Measurements from ENCODE around the gene CD247. TPM values are rescaled to one million over a fixed set of nuclear protein-coding genes. Genes with fewer than 3 reads are reported as not detected.

The CD247 gene
- total RNA-seq, 1 donor from 2014 or later: 6.5 TPM

DNA sequence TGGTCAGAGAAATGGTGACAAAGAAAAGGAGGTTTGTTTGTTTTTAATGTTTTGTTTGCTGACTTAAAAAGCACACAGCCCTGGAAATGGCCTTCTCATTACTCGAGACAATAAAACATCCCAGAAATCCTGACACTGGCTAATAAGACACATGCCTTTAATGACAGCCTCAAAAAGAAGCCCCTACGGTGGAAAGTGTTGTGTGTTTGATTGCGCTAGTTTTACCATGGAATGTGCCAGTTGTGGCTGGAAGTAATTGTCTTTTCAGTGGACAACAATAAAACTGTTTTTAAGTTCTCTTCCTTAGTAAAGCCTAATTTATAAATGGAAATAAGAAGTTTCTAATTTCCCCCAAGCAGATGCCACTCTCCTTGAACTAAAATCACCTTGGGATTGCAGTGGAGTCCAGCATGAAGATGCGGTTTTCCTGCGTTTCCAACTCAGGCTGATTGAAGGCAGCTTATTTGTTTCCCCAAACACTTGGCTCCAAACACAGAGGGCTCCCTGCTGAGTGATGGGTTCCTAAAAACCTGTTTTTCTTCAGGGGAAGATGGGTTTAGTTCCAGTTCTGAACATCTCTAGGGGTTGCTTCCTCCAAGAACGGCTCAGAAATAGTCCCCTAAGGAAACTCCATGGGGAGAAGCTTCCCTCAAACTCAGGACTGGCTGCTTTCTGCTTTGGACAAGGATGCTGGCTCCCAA is 54.3 kb downstream of the CD247 start:
- no peak for DNase-seq (ENCODE audit: low spot score)

DNA sequence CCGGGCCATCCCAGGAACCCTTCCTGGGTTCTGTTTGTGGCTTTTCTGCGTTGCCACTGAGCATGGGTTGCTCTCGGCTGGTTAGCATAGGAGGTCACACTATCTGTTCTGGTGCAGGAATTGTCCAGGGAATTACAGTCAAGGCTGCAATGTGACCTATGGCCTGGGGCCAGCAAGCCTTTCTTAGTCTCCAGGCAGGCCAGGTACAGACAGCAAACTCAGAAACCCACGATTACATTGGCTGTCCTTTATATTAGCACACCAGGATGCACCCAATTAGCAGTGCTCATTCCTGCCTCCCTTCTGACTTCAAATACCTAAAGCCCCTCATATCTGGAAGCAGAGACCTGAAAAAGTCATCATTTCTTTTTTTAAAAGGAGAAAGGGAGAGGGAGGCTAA is 55.2 kb downstream of the CD247 start:
- no peak for DNase-seq (ENCODE audit: low spot score)

- no peak for DNase-seq (ENCODE audit: low spot score)
These were observed 56.0 kb downstream of the CD247 start for GRCh38 chr1:167462341-167462740.

DNA sequence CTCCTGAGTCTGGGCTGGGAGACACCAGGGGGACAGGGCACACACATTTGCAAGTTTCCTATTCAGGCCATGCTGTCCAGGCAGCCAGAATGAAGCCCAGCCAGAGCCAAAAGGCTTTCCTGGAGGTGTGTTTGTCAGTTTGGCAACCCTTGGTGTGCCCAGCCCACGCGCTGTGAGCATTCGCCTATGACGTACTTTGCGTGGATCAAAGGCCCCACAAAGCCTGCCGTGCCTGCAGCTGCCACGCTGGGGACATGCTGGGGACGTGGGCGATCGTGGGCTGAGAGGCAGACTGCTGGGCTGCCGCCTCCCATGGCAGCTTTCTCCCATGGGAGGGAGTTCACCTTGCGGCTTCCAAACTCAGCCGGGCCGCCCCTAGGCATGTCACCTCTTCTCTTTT is 57.5 kb downstream of the CD247 start:
- no peak for DNase-seq (ENCODE audit: low spot score)

DNA sequence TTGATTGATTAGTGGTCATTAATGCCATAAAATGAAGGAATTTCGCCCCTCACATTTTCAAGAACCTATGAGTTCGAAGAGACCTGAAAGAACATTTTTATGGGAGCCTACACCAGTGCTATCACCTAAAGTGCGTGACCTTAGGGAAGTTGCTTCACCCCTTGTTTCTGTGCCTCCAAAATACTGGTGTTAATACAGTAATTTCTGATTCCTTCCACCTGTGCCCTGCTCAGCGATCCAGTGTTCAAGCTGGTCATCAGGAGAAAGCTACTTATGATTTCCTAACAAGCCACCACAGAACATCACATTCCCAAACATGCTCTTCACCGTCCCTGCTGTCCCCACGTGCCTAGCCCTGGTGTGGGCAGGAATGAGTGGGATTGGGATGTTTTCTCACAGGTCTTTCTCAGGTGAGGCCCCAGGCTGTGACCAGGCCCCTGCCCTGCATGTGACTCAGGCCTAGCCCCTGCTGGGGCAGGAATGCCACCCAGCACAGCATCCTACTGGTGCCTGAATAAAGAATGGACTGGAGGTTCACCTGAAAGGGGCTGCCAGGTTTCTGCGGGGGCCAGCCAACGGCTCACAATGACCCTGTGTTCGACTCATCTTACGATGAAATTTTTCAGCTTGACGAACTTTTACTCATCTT is 60.3 kb downstream of the CD247 start:
- DNase-seq (ENCODE audit: low spot score): no peak

DNA sequence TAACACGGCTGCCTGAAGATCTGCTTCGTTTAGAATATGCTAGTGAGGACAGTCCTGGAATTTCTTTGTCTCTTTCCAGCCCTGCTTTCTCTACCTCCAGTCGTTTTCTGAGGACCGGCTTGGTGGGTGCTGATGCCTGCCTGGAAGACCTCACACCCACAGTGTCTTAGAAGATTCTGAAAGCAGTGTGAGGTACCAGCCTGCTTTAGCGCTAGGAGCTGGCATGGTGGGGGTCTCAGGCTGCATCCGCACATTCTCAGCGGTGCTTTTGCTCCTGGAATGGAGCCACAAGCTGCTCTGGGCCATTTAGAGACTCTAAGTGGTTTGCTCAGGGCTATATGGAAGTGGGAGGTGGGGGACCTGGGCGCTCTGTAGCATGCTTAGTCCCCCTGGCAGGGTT is 61.4 kb downstream of the CD247 start:
- no peak for DNase-seq (ENCODE audit: low spot score)

GRCh38 chr1:167456524-167456923 is 61.8 kb downstream of the CD247 start:
- no peak for DNase-seq (ENCODE audit: low spot score)

DNA sequence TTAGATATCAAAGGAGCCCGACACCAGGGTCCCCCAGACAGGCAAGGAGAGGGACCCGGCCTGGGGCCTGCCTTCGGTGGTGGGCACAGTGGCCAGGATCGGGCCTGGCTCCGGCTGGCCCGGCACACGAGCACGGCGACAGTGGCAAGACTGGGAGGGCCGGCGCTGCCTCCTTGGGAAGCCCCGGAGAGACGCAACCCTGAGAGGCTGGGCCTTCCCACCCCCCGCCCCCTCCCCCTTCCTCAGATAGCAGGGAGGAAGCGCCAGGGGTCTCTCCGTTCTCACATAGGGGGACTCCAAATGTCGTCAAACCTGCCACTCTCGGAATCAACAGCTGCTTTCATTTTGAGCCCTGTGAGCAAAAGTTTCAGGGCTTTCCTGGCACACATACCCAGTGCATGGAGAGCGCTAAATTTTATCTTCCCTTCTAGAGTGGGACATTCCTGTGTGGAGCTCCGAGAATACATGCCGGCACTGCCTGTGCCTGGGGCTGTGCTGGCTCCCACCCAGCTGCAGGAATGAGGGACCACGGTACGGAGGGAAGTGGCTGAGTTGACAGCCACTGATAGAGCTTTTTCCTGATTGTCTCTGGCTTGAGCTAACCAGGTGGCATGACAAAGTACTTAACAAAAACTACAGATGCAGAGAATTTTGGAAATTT is 62.4 kb downstream of the CD247 start:
- DNase-seq (ENCODE audit: low spot score): peak; percentile 12

DNA sequence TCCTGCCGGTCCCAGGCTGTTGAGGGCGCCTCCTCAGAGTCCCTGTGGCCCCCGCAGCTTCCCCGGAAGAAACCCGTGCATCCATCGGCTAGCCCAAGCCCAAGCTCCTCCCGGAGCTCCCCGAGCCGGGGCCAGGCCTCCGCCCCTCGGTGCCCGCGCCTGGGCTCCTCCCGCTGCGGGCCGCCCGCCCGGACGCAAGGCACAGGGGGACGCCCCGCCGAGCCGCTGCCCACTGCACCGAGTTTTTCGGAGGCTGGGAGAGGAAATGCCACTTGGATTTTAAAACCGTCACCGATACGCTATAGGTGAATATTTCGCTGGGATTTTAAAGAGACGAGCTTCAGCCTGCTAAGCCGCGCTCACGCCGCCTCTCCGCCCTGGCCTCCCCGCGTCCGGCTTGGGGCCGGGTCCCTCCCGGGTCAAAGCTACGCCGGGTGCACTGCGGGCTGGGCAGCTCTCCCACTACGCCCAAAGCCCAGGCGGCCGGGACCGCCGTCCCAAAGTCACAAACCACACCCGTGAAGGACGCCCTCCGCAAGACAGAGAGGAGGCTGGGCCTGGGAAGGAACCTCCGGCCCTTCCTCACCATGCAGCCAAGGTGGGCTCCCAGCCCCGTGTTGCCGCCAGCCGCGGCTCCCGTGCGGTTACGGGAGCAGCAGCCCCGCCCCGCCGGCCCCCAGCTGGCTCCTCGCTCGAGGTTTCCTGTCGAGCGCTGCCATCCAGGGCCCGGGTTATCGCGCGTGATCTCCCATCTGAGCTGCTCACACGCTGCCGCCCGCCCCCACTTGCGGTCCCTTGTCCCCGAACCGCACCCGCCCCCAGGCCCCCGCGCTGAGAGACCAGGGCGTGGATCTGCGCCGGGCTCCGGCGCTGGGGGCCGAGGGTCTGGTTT is 63.2 kb downstream of the CD247 start:
- peak; percentile 40 for DNase-seq (ENCODE audit: low spot score)

- no peak for DNase-seq (ENCODE audit: low spot score)
These were observed 63.9 kb downstream of the CD247 start for GRCh38 chr1:167454304-167454893.

DNA sequence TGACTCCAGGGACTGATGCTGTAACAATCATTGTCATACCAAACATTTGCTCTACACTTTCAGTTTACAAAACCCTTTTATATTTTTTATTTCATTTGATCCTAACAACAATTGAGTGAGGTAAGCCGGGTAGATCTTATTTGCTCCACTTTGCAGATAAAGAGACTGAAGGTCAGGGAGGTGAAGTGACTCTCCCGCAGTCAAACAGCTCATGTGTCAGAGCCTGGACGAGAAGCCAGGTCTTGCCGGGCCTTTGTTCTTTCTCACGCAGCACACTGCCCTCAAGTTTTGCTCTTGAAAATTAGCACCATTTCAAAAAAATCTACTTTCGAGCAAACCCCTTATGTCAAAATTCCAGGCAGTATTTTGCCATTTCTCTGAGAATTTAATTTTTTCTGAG is 65.2 kb downstream of the CD247 start:
- no peak for DNase-seq (ENCODE audit: low spot score)

DNA sequence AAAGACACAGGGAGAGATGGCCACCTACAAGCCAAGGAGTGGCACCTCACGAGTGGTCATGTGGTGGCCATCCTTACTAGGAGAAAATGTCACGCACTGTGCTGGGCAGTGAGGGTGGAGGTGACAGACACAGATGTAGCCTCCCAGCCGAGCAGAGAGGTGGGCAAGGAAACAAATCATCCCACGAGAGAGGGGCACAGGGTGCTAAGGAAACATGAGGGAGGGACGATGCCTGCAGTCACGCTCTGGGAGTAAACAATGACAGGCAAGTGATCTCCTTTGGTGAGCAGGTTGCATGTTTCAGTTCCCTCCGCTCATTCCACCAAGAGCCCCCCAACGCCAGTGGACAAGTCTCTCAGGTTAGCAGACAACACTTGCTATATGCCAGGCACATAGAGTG is 65.8 kb downstream of the CD247 start:
- no peak for DNase-seq (ENCODE audit: low spot score)

DNA sequence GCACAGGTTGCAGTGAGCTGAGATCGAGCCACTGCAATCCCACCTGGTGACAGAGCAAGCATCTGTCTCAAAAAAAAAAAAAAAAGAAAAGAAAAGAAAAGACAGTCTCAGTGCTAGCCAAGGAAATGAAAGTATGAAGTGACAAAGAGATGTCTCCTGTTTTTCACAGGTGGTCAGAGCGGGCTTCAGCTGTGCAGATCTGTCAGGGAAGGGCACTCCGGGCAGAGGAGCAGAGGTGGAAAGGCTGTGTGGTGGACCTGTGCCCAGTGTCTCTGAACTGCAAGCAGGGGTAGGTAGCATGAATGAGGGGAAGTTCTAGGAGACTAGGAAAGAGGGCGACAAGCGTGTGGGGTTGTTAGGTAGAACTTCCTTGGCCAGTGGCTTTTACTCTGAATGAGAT is 67.5 kb downstream of the CD247 start:
- no peak for DNase-seq (ENCODE audit: low spot score)

GRCh38 chr1:167447521-167448136 is 70.7 kb downstream of the CD247 start:
- DNase-seq (ENCODE audit: low spot score): no peak

DNA sequence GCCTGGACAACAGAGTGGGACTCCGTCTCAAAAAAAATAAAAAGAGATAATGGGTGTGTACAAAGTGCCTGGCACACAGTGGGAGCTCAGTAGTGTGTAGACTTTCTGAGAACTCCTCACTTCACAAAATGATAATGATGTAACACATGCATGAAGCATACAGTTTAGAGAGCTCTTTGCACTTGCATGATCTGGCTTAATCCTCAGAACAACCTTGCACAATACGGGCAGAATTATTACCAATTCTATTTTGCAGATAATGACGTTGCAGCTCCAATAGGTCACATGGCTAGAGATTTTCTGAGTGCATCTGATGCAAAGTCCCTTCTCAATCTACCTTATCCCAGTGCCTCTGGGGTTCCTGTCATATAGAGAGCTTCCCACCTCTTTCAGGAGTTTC is 71.4 kb downstream of the CD247 start:
- no peak for DNase-seq (ENCODE audit: low spot score)

DNA sequence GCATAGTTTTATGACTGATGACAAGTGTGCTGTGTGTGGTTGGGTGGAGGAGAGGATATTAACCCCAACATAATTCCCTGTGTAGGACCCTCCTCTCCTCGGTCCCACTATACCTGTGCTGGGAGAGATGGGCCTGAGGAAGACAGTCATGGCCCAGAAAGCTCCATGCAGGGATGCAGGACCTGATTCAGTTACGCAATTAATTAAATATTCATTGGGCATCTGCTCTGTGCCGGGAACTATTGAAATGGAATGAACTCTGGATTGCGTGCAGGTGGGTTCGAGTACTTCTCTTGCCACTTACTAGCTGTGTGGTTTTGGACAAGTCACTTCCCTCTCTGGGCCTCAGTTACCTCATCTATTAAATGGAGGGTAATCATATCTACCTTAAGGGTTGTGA is 74.6 kb downstream of the CD247 start:
- no peak for DNase-seq (ENCODE audit: low spot score)

- no peak for DNase-seq (ENCODE audit: low spot score)
These were observed 75.3 kb downstream of the CD247 start for GRCh38 chr1:167442854-167443565.

DNA sequence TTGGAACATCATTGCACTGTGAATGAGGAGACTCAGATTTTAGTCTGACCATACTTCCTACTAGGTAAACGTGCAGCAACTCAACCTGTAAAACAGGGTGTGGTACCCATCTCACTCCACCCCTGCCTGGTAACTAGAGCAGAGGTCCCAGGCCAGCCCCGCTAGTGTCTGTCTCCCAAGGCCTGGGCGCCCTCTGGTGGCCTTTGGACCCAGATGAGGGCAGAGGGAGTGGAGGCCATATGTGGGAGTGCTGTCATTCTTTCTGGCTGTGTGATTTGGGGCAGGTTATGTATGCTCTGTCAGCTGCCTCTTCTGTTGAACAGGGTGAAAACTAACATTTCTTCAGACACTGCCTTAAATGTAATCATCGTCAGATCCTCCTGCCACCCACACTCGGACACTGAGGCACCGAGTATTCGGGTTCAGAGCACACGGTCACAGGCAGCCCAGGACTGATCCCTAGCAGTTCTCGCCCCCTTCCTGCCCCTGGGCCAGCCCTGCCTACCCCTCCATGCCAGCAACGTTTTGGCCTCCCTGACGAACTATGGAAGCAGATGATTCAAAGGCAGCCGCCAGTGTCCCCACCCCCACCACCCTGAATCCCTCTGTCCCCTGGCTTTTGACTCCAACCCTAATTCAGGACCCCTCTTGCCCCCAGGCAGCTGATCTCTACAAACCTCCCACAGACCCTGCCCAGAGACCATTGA is 76.0 kb downstream of the CD247 start:
- DNase-seq (ENCODE audit: low spot score): peak; percentile 81

DNA sequence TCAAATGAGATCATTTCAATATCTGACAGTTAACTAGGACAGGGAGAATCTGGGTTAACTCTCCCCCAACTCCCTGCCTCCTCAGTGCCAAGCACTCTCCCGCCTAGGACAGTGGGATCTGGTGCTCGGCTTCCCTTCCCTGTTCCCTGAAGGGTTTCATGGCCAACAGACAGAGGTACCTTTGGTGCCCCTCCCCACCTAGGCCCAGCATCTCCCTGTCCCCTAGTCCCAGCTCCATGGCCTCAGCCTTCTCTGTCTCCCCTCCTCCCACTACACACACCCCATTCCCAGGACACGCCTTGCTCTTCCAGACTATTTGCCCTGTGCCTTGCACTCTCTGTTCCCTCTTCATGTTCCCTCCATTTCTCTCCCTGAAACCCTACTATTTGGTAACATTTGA is 77.1 kb downstream of the CD247 start:
- DNase-seq (ENCODE audit: low spot score): no peak

GRCh38 chr1:167440776-167441175 is 77.6 kb downstream of the CD247 start:
- no peak for DNase-seq (ENCODE audit: low spot score)
